Measurements from ENCODE around the gene ELFN1. TPM values are rescaled to one million over a fixed set of nuclear protein-coding genes. Genes with fewer than 3 reads are reported as not detected.
A peak's percentile ranks its signal among the peaks of the same experiment; 100 is the strongest.
"Not testable (repeated sequence)": the region's sequence is repeated elsewhere in the genome, so short reads cannot be mapped to it uniquely, and the experiment has no call there.

Gene ELFN1
- total RNA-seq, 1 experiment from 2014 or later, result 0.48 TPM

DNA sequence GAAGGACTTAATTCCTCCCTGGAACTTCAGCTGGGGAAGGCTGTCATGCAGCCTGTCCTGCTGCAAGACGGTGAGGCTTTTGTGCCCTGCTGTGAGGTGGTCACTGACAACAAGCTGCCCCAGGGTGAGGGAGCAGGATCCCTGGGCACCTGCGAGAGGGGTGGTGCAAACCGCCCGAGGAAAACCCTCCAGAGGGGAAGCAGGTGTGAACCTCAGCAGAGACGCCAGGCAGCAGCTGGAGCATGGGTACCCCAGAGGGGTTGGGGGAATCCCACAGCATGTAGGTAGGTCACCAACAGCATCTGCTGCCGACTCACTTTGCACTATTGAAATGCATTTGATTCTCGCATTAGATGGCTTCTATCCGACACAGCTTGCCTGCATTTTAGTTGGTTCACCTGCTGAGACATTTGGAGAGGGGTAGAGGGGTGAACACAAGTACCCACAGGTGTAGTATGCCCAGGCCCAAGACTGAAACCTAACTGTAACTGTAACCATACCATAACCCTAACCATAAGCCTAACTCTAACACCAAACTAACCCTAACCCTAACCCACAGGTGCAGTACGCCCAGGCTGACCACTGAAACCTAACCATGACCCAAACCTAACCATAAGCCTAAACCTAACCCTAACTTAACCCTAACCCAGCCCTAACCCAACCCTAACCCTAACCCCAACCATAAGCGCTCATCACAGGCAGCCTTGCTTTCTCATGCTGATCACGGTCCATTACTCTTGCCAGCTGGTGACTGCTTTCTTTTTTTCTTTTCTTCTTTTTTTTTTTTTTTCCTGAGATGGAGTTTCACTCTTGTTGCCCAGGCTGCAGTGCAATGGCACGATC lies 85.9 kb downstream of the ELFN1 start:
- no peak for DNase-seq (ENCODE audit: low read depth)

GRCh38 chr7:1757601-1758000 lies 87.5 kb downstream of the ELFN1 start:
- DNase-seq (ENCODE audit: low read depth), result no peak

DNA sequence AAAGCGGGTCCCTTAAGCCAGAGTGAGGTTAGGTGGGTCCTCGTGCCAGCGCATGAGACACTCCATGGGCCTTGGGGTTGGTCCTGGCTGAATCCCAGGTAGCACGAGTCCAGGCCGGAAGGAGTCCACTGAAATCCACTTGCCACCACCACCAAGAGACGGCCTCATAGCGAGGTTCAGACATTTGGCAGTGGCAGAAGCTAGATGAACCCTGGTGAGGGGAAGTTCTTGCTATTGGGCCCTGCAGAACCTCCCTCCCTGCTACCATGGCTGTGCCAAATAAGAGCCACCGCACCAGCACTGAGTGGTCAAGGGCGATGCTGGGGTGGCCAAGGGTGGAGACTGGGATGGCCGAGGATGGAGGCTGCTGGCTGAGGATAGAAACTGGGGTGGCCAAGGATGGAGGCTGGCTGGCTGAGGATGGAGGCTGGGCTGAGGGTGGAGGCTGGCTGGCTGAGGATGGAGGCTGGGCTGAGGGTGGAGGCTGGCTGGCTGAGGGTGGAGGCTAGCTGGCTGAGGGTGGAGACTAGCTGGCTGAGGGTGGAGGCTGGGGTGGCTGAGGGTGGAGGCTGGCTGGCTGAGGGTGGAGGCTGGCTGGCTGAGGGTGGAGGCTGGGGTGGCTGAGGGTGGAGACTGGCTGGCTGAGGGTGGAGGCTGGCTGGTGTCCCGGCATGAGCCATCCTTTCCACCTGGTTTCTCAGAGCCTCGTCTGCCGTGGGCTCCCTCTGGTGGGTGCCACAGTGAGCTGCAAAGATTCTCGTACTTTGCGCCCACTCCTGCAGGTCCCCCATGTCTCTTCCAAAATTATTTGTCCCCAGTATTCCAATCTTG lies 88.2 kb downstream of the ELFN1 start:
- peak; percentile 52 for DNase-seq (ENCODE audit: low read depth)

GRCh38 chr7:1758859-1759521 lies 88.9 kb downstream of the ELFN1 start:
- no peak for DNase-seq (ENCODE audit: low read depth)

DNA sequence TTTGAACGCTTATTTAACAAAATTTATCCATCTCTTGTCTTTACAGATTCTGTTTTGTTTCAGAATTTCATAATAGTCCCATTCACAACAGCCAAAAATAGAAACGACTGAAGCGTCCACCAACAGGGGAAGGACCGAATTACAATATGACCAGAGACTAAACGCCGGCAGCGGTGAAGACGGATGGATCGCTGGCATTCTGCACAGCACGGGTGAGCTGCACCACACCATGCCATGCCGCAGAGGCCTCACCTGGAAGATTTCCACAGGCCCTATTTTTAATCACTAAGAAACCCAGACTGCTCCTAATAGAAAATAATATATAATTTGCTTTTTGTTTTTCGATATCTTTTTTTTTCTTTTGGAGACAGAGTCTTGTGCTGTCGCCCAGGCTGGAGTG lies 91.0 kb downstream of the ELFN1 start:
- no peak for DNase-seq (ENCODE audit: low read depth)

- DNase-seq (ENCODE audit: low read depth), result no peak
Measured at GRCh38 chr7:1761774-1762173, 91.7 kb downstream of the ELFN1 start.

DNA sequence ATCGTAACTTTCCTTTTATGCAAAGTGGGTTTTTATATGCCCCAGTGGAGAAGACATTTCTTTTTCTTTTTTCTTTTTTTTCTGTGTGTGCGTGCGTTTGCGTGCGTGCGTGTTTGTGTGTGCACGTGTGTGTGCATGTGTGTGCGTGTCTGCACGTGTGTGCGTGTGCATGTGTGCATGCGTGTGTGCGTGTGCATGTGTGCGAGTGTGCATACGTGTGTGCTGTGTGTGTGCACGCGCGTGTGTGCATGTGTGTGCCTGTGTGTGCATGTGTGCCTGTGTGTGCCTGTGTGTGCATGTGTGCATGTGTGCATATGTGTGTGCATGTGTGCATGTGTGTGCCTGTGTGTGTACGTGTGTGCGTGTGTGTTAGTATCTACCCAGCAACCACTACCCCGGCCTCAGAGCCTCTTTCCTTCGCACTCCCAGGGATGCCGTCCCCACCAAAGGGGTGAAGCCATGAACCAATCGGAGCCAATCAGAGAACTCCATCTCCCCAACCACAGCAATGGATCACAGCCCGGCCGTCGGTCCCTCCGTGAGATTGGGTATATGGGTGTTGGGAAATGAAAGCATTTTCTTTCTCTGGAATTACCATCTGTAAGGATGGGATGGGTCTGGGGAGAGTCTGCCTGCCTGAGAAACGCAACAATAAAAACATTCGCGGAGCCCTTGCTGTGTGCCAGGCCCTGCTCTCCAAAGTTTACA lies 92.3 kb downstream of the ELFN1 start:
- DNase-seq (ENCODE audit: low read depth), result no peak

- no peak for DNase-seq (ENCODE audit: low read depth)
Measured at GRCh38 chr7:1763033-1763432, 93.0 kb downstream of the ELFN1 start.

- not testable (repeated sequence) for DNase-seq (ENCODE audit: low read depth)
Measured at GRCh38 chr7:1763911-1764310, 93.8 kb downstream of the ELFN1 start.

DNA sequence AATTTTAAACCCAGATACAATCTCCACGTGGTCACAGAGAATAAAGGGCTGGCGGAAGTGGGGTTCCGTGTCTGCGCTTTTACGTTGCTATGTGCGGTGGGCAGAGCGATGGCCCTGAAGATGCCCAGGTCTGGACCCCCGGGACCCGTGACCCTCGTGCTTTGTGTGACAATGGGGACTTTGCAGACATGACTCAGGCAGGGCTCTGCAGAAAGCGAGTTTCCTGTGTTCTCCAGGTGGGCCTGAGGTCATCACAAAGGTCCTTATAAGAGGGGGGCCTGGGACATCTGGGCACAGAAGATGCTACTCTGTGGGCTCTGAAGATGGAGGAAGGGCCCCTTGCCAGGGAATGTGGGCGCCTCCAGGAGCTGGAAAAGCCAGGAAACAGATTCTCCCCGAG lies 95.3 kb downstream of the ELFN1 start:
- no peak for DNase-seq (ENCODE audit: low read depth)

- DNase-seq (ENCODE audit: low read depth), result peak; percentile 16
Measured at GRCh38 chr7:1767524-1767923, 97.4 kb downstream of the ELFN1 start.

- peak; percentile 21 for DNase-seq (ENCODE audit: low read depth)
Measured at GRCh38 chr7:1768832-1769231, 98.8 kb downstream of the ELFN1 start.

- DNase-seq (ENCODE audit: low read depth), result no peak
Measured at GRCh38 chr7:1769286-1770200, 99.5 kb downstream of the ELFN1 start.

- DNase-seq (ENCODE audit: low read depth), result no peak
Measured at GRCh38 chr7:1770331-1770730, 100.3 kb downstream of the ELFN1 start.

GRCh38 chr7:1775389-1775788 lies 105.3 kb downstream of the ELFN1 start:
- no peak for DNase-seq (ENCODE audit: low read depth)

GRCh38 chr7:1777122-1777521 lies 107.0 kb downstream of the ELFN1 start:
- DNase-seq (ENCODE audit: low read depth), result no peak

DNA sequence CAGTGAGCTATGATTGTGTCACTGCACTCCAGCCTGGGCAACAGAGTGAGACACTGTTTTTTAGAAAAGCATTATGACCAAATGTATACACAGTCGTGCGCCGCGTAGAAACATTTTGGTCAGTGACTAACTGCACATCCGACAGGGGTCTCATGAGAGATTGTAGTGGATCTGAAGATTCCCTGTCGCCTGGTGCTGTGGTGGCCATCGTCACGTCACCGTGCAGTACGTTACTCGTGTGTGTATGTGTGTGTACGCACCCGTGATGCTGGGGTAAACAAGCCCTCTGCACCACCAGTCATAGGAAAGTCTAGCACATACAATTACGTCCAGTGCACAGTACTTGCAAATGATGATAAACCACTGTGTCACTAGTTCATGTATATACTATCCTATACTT lies 109.4 kb downstream of the ELFN1 start:
- no peak for DNase-seq (ENCODE audit: low read depth)

GRCh38 chr7:1781369-1781768 lies 111.3 kb downstream of the ELFN1 start:
- DNase-seq (ENCODE audit: low read depth), result no peak

DNA sequence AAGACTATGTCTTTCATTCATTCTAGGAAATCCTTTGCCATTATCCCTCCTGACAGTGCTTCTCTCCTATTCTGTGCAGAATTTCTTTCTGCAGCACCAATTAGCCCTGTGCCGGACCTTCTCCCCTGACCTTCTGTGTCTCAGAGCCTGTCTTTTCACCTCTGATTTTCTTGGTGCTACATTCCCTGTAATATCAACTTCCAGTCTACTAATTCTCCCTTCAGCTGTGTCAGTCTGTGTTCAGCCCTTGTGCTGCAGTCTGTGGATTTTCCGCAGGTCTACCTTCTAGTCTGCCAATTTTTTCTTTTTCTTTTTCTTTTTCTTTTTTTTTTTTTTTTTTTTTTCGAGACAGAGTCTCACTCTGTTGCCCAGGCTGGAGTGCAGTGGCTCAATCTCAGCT lies 115.8 kb downstream of the ELFN1 start:
- DNase-seq (ENCODE audit: low read depth), result no peak

DNA sequence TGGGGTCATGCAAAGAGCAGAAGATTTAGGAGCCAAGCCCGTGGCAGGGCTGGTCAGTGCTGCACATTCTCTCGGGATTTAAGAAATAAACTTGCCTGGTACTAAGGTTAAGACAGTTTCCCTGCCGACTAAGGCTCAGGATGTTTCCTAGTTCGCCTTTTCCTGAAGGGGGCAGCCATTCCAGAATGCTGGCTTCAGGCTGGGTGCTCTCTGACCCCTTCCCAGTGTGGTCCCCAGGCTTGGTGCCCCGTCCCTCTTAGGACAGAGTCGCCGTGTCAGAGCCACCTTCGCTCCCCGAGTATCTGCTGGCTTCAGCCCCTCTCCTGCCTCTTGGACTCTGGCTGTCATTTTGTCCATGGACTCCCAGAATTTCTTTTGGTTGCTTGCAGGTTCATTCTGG lies 117.2 kb downstream of the ELFN1 start:
- DNase-seq (ENCODE audit: low read depth), result no peak
